Renal cortical epithelial cell (primary cell): Measurements from ENCODE around the gene MYO1H. TPM values are rescaled to one million over a fixed set of nuclear protein-coding genes. Genes with fewer than 3 reads are reported as not detected.
"Not testable (repeated sequence)": the region's sequence is repeated elsewhere in the genome, so short reads cannot be mapped to it uniquely, and the experiment has no call there.

Experiments used
- DNase-seq: peaks from one replicate; pipeline ENCODE4 v3.0.0-alpha.2; 2011; ENCODE audit warnings: low read depth
- total RNA-seq: library from RNA; depleted of rRNA; stranded (reverse); fragments of >200 nt; gene quantifications from 2 replicates; pipeline ENCODE4 v1.2.3, GENCODE V29; 2014

The MYO1H gene
- total RNA-seq, 1 donor from 2014 or later, result not detected

DNA sequence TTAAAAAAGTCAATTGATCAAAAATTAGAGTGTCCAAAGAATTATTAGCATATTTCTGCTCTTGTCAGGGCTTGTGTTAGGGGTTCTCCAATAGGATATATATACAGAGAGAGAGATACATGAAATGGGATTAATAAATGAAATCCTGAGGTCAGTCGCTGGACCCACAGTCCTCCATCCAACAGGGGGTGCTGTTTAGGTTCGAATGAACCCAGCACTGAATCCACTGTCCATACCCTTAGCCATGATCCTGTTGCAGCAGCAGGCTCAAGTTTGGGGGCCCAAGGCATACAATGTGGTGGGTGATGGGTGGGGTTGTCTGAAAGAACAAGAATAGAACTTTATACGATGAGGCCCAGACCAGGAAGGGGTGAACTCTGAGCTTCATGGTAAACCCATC, 780 bp upstream of the MYO1H start:
- DNase-seq, result no peak

DNA sequence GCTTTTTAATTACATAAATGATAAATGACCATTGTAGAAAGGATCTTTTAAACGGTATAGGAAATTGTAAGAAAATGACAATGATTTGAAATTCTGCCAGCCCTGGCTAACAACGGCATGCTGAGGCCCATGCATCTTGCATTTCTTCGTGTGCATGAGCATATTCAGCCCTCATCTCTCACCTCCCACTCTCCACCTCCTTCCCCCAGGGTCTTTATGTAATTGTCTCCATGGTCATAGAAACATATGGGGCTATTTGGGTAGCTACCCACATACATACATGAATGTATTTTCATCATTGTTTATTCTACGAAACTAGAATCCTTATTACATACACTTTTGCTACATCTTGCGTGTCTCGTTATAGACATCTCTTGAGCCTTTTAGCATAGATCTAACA, 4.5 kb downstream of the MYO1H start:
- no peak for DNase-seq

DNA sequence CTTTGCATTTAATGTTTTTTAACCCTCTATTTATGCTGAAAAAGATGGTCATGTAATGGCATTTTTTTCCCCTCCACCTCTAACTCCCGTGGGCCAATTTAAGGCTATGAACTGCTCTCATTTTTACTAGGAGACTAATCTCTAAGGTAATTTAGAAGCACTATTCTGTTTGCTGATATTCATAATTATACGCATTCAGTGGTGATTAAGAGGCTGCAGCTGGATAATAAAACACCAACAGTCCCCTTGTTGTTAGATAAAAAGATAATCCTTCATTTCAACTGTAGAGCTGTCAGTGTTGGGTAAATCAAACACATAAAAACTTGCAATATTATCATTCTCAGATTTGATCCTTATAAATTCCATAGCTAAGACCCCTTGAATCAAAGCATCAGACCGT, 8.9 kb downstream of the MYO1H start:
- DNase-seq, result no peak

DNA sequence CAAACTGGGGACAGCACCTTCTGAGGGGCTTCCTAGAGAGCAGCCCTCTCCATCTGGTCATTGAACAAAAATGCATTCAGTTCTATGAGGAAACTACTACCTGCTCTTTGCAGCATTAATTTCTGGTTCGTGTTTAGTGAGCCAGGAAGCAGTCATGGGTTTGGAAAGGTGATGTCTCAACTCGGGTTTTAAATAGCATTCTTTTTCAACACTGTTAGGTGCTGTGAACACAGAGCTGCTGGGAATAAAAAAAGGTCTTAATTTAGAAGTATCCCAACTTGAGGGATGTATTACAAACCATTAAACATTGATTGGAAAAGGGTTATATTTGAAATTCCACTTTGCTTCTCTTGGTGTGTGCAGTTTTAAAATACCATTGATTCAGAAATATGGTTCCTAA, 9.3 kb downstream of the MYO1H start:
- DNase-seq, result no peak

DNA sequence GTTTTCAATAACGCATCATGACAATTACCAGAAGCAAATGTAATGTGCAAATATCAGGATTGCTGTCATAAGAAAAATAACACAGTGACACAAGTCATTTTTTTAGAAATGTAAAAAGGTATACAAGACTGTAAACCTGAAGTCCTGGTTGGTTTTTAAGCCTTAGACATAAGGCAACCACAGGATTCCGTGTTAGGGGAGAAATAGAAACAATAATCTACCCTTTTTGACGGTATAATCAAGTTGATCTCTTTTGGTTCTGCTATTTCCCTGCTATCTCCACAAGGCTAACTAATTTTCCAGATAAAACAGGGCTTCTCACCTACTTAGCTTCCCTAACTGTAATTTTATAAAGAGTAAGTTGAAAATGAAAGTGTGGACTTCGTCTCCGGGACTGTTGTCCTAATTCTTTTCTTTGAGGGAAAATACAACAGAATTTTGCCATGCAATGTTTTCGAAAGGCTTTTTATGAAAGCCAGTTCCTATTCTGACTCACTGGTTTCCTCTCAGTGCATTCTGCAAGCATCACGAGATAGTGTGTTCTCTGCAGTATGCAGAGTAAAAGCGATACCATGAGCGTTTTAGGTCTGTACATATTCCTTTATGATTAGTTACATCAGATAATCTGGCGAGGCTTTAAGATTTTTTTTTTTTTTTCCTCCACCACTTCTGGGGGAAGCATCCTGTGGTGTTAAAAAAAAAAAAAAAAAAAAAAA, 10.6 kb downstream of the MYO1H start:
- DNase-seq, result no peak

DNA sequence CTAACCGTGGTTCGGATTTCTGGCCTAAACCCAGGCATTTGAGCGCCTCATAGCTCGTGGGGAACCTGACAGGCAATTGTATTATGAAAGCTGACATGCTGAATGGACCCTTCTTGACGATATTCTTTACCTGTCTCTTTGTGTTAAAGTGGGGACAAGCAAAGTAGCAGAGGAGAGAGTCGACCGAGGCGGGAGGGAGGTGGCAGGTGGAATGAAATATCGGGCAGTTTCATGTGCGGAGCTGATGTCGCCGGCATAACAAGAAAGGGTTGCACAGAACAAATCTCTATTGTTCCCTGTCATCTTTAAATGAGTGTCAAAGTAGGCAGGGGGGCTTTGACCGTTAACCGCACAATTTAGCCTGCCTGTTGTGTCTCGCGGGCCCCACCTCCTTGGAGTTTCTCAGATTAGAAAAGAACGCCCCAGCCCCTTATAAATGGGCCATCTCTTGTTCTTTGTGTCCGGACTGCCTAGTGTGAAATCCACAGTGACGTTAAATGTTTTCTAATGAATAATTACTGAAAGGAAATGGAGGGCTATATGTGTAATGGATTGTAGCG, 11.5 kb downstream of the MYO1H start:
- no peak for DNase-seq

DNA sequence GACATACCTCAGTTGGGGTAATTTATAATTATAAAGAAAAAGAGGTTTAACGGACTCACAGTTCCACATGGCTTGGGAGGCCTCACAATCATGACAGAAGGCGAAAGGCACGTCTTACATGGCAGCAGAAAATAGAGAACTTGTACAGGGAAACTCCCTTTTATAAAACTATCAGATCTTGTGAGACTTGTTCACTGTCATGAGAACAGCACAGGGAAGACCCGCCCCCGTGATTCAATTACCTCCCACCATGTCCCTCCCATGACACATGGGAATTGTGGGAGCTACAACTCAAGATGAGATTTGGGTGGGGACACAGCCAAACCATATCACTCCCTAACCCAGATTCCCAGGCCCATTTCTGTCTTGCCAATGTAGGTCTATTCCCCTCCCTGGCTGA, 22.1 kb downstream of the MYO1H start:
- DNase-seq, result no peak

DNA sequence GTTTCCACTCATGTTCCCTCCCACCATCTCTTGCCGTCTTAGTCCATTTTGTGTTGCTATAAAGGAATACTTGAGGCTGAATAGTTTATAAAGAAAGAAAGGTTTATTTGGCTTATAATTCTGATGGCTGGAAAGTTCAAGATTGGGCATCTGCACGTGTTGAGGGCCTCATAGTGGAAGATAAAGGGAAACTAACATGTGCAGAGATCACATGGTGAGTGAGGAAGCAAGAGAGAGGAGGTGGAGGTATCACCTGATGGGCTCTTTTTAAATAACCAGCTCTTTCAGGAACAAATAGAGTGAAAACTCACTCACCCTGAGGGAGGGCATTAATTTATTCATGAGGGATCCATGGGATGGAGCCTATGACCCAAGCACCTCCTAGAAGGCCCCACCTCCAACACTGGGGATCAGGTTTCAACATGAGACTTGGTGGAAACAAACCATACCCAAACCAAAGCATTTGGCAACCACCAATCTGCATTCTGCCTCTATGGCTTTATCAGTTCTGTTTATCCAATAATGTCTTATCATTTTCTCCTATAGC, 29.5 kb downstream of the MYO1H start:
- no peak for DNase-seq

DNA sequence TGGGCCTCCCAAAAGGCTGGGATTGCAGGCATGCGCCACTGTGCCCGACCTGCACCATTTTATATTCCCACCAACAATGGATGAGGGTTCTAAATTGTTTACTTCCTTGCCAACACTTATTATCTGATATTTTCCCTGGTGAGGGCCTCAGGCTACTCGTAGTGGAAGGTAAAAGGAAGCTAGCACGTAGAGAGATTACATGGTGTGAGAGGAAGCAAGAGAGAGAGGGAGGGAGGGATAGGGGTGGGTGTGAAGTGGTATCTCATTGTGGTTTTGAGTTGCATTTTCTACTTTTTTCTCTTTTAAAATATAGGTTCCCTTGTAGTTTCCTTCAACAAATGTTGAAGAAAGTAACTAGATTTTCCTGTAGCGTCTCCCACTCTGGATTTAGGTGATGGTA, 30.9 kb downstream of the MYO1H start:
- no peak for DNase-seq

DNA sequence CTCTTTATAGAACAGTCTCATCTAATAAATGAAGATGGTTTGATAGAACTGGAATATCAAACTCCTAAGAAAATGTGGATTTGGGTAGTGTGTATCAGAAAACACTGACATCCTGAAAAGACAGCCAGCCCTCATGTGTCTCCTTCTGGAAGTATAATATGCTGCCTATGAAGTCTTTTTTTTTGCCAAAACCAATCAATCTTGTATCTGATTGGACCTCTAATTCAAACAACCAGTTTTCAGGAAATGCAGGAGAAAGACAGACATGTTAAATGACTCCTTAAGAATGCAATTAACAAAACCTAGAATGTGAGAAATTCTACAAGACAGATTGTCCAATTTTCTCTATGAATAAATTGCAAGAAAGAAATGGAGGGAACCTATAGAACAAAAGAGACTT, 34.3 kb downstream of the MYO1H start:
- no peak for DNase-seq

DNA sequence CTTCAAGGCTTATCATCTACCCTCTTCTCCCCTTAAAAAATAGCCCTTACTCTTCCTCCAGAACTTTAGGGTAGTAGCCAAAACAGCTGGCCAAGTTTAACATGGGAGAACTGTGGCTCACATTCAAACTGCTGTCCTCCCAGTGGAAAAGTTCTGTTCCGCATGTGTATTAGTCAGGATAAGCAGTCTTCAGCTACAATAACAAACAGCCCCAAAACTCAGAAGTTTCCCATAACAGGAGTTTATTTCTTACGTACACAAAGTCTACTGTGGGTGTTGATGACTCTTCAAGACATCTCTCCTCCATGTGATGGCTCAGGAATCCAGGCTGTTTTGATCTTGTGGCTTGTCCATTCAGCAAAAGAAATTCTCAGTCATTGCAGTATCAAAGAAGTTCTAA, 35.5 kb downstream of the MYO1H start:
- DNase-seq, result no peak

DNA sequence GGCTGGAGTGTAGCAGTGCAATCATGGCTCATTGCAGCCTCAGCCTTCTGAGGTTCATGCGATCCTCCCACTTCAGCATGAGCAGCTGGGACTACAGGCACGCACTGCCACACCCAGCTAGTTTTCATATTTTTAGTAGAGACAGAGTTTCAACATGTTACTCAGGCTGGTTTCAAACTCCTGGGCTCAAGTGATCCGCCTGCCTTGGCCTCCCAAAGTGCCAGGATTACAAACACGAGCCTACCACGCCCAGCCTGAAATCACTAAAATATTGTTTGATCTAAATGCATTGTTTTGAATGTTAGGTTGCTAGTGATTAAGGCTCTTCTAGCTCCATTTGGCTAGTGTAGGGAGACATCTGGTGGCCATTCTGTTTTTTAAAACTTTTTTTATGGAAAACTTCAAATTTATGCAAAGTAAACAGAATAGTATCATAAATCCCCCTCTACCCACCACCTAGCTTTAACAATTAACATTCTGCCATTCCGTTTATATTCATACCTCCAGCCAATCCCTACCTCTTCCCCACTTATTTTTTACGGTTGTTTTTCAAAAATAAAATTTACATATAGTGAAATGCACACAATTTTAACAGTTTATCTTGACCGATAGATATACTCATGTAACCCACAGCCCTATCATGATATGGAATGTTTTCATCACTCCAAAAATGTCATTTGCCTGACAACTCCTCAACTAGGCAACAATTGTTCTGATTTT, 37.8 kb downstream of the MYO1H start:
- DNase-seq, result peak; percentile 43

DNA sequence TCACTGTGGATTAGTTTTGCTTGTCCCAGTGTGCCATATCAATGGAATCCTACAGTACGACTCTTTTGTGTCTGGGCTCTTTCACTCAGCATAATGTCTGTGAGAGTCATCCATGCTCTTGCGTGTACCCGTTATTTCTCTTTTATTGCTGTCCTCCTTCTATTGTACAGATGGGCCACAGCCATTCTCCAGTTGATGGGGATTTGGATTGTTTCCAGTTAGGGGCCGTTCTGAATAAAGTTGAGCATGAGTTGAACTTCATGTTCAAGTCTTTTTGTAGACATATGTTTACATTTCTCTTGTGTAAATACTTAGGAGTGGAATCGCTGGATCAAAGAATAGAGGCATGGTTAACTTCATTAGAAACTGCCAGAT, 38.3 kb downstream of the MYO1H start:
- DNase-seq, result no peak

DNA sequence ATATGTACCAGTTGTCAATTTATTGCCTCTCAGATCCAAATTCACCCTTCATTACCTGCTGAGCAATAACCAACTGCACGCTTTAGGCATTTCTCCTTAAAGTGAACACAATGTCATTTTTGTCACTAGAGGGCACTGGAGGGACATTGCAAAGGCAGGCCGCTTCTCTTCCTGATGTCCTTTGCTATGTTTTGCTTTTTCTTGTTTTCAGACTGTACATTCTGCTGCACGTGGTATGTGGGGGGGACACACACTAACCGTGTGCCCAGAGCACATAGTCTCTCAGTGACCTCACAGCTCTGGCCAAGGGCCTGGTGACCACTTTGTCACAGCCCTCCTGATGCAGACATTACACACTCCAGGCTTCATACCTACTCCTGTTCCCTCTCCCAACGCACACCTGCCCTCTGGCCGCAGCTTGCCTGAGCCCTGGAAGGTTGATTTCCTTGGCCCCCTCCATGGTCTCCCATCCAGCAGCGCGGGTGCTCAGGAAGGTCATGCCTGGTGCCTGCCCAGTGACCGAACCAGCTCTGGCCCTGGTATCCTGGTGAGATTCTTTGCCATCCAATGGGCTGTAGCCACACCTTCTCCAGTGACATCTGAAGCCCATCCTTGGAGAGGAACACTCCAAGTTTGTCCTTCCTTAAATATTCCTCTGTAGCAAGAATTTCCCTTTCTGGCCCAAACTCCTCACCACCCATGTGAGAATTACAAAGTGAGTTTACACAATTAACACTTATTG, 39.9 kb downstream of the MYO1H start:
- peak; percentile 49 for DNase-seq

DNA sequence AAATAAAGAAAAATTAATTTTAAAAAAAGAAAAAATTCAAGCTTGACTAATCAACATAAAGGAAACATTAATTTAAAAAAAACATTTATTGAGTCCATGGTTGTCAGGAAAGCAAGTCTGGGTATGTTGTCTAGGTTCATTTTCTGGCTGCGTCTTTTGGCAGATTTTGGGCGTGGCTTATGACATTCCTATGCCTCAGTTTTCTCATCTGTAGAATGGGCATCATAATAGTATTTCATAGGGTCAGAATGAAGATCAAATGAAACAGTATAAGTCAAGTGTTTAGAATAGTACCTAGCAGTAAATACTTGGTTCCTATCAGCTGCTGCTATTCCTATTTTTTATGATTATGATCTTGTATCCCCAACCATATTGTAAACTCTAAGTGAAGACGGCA, 40.5 kb downstream of the MYO1H start:
- DNase-seq, result no peak

DNA sequence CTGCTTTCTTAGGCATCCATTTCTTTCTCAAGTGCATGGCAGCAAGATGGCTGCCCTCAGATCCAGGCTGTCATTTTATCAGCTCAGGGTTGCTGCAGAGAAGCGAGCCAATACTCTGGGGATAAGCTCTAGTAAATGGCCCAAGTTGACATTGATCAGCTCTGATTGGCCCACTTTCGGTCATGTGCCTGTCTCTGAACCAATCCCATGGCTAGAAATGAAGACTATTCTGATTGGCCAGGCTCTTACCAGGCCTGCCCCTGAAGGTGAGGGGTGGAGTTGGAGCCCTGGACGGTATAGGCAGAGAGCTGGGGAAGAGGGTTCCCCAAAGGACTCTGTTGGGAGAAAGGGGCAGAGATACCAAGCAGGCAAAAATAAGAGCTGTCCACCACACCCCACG, 41.4 kb downstream of the MYO1H start:
- no peak for DNase-seq

DNA sequence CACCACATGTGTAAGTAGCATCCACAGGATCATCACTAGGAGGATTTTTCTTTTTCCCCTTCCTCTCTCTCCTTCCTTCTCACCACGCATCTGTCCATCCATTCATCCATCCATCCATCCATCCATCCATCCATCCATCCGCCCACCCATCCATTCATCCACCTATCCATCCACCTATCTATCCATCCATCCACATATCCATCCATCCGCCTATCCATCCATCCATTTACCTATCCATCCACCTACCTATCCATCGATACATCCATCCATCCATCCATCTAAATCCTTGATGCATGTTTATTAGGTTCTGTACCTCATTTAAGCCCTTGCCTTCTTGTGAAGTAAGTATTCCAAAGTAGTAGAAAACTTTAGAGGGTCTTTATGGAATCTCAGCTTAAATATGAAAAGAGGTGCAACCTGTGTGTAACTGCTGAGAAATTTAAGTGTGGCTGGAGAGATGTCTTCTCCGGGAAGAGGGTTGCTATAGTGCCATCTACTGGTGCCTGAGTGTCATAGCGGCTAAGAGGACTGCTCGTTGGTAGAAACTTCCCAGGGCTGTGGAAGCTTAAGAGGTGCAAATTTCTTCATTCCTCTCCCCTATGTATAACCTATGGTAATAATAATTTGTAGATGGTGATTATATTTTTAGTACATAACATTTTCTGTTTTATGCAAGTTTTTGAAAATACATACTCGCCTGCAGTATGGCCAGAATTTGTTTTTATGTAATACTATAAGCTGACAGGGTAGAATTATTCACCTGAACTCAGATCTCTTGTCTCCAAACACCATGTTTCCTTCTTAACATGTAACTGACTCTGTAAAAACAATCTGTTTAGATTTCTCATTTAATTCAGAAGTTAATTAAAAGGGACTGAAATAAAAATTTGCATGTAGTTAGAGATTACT, 46.0 kb downstream of the MYO1H start:
- DNase-seq, result peak; percentile 59

DNA sequence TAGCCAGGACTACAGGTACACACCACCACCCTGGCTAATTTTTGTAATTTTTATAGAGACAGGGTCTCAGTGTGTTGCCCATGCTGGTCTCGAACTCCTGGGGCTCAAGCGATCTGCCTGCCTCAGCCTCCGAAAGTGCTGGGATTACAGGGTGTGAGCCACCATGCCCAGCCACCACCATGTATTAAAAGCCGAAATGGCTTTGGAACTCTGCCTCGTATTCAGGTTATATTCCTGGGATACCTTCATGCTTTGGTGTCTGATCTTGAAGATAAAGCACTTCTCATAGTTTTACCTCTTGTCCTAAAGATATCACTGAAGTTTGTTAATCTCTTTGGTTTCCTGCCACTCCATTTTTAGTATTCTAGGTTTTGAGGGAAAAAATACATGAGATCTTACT, 47.2 kb downstream of the MYO1H start:
- no peak for DNase-seq

DNA sequence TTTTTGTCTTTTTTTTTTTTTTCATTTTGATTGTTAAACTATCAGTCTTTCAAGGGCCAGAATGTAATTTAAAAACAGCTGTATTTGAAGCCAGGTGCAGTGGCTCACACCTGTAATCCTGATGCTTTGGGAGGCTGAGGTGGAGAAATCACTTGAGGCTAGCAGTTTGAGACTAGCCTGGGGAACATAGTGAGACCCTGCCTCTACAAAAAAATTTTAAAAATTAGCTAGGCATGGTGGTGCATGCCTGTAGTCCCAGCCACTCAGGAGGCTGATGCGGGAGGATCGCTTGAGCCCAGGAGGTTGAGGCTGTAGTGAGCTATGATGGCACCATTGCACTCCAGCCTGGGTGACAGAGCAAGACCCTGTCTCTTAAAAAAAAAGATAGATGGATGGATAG, 57.1 kb downstream of the MYO1H start:
- not testable (repeated sequence) for DNase-seq

DNA sequence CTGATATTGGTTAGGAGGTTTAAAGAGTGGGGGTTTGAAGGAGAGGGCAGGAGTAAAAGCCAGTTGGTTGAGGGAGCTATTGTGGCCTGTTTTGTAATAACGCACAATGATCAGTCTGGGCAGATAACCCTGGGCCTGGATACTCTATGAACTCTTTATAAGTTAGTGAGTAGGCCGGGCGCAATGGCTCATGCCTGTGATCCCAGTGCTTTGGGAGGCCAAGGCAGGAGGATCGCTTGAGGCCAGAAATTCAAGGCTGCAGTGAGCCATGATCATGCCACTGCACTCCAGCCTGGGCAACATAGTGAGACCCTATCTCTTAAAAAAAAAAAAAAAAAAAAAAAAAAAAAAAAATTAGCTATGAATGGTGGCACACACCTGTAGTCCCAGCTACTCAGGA, 58.4 kb downstream of the MYO1H start:
- not testable (repeated sequence) for DNase-seq

DNA sequence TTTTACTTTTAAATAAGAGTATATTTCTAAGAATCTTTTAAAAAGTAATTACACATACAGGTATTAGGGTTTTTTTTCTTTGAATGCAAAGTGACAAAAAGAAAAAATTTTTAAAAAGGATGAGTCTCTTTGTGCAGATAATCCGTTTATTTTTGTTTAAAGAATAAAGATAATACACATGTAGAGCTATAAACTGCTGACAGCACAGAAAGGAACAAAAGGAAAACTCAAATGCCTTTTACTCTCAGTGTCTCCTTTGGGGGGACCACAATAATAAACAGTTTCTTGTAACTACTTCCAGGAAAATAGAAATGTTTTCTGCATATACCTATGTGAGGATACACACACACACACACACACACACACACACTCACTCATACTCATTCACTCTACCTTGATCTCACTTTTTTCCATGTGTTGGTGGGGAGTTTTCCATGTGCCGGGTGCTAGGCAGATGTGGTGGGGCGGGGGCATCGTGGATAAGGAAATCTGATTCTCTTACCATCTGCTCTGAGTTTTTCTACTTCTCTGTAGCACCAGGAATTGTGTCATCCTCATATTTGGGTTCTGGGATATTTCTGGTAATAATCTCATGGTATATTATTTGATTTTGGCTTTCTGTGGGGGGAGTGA, 71.3 kb downstream of the MYO1H start:
- no peak for DNase-seq
